ENCODE measurements around the gene TMEM266. TPM values are rescaled to one million over a fixed set of nuclear protein-coding genes. Genes with fewer than 3 reads are reported as not detected.

Gene TMEM266
- total RNA-seq, 1 donor from 2014 or later, result 8.1 TPM

DNA sequence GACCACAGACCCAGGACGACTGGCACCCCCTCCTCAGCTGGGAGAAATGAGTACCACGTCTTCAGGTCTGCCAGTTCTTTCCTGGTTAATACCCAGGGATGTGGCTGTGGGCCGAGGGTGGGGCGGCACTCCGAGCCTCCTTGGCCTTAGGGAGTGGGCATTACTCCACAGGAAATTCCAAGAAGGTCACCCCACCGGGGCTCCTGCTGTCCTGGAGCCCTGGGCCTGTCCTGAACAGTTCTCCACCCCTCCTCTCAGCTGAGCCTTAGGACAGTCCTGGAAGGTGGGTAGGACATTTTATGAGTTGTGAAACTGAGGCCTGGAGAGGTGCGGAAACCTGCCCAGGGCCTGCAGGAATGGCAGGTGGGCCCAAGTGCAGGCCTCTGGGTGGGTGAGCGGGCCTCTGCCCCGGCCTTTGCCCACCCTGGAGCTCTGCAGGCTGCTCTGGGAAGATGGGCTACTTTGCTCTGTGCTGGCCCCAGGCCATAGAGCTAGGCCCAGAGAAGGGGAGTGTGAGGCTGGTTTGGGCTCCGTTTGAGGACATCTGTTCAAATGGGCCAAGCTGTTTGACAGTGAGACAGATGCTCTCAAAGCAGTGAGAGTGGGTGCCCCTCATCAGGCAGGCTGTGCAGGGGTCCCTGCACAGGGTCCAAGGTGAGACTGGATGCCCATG lies 103.1 kb downstream of the TMEM266 start:
- no peak overlapping the region for H3K27ac Mint-ChIP-seq (ENCODE audit: unreplicated experiment)
- no peak overlapping the region for H3K4me3 Mint-ChIP-seq (ENCODE audit: unreplicated experiment)
- DNase-seq (ENCODE audit: low spot score), result no peak
- peaks cover 7% of the 10 kb centered on the region for H3K4me1 Mint-ChIP-seq (ENCODE audit: unreplicated experiment)
- peaks cover 10% of the 10 kb centered on the region for H3K27me3 Mint-ChIP-seq (ENCODE audit: unreplicated experiment)
- H3K9me3 Mint-ChIP-seq (ENCODE audit: unreplicated experiment), result no peaks in the 10 kb centered on the region
- TF ChIP-seq, protein P1, sequence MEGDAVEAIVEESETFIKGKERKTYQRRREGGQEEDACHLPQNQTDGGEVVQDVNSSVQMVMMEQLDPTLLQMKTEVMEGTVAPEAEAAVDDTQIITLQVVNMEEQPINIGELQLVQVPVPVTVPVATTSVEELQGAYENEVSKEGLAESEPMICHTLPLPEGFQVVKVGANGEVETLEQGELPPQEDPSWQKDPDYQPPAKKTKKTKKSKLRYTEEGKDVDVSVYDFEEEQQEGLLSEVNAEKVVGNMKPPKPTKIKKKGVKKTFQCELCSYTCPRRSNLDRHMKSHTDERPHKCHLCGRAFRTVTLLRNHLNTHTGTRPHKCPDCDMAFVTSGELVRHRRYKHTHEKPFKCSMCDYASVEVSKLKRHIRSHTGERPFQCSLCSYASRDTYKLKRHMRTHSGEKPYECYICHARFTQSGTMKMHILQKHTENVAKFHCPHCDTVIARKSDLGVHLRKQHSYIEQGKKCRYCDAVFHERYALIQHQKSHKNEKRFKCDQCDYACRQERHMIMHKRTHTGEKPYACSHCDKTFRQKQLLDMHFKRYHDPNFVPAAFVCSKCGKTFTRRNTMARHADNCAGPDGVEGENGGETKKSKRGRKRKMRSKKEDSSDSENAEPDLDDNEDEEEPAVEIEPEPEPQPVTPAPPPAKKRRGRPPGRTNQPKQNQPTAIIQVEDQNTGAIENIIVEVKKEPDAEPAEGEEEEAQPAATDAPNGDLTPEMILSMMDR (IDR thresholded peaks at IDR 0.05; ENCODE audit: unreplicated experiment), result no peak
- peaks cover 13% of the 10 kb centered on the region for H3K36me3 Mint-ChIP-seq (ENCODE audit: low read depth, unreplicated experiment)

DNA sequence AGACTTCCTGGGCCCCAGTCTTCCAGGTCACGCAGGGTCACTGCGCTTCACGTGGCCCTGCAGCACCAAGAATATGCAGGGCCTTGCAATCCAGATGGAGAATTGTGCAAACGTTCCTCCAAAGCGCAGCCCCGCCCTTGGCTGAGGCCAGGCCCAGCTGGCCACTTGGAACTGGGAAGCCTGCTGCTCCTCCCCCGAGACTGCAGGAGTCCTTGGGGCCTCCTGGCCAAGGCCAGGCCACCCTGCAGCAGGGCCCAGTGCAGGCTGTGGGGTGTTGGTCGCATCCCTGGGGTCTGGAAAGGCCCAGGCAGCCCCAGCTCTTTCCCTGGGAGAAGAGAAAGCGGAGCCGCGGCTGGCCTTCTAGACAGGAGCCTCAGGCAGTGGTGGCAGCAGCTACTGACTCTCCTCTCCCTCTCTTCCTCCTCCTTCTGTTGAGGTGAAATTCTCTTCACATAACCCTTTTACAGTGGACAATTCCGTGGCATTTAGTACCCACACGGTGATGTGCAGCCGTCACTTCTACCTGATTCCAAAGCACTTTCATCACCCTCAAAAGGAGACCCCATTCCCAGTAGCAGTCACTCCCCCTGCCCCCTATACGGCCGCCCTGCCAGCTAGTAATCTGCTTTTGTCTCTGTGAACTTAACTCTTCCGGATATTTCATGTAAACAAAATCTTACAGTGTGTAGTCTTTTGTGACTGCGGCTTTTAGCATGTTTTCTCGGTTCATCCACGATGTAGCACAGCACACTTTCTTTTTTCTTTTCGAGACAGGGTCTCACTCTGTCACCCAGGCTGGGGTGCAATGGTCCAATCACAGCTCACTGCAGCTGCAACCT lies 103.9 kb downstream of the TMEM266 start:
- Mint-ChIP-seq H3K4me3 (ENCODE audit: unreplicated experiment) (no peak overlapping the region), H3K9me3 (ENCODE audit: unreplicated experiment) (no peaks in the 10 kb centered on the region), H3K27ac (ENCODE audit: unreplicated experiment) (no peak overlapping the region), H3K27me3 (ENCODE audit: unreplicated experiment) (peaks cover 10% of the 10 kb centered on the region), H3K36me3 (ENCODE audit: low read depth, unreplicated experiment) (peaks cover 10% of the 10 kb centered on the region), H3K4me1 (ENCODE audit: unreplicated experiment) (peaks cover 7% of the 10 kb centered on the region)
- DNase-seq (ENCODE audit: low spot score), result no peak
- TF ChIP-seq, protein P1 (IDR thresholded peaks at IDR 0.05; ENCODE audit: unreplicated experiment), result no peak

- no peak for DNase-seq (ENCODE audit: low spot score)
- no peak overlapping the region for H3K27ac Mint-ChIP-seq (ENCODE audit: unreplicated experiment)
- H3K27me3 Mint-ChIP-seq (ENCODE audit: unreplicated experiment), result peaks cover 10% of the 10 kb centered on the region
- TF ChIP-seq, protein P1 (IDR thresholded peaks at IDR 0.05; ENCODE audit: unreplicated experiment), result no peak
- H3K4me1 Mint-ChIP-seq (ENCODE audit: unreplicated experiment), result peaks cover 12% of the 10 kb centered on the region
- no peak overlapping the region for H3K4me3 Mint-ChIP-seq (ENCODE audit: unreplicated experiment)
- H3K9me3 Mint-ChIP-seq (ENCODE audit: unreplicated experiment), result no peaks in the 10 kb centered on the region
- H3K36me3 Mint-ChIP-seq (ENCODE audit: low read depth, unreplicated experiment), result peaks cover 10% of the 10 kb centered on the region
Measured at GRCh38 chr15:76164602-76165001, 104.8 kb downstream of the TMEM266 start.

GRCh38 chr15:76165951-76166350 lies 106.2 kb downstream of the TMEM266 start:
- no peaks in the 10 kb centered on the region for H3K9me3 Mint-ChIP-seq (ENCODE audit: unreplicated experiment)
- DNase-seq (ENCODE audit: low spot score), result no peak
- H3K27ac Mint-ChIP-seq (ENCODE audit: unreplicated experiment), result no peak overlapping the region
- H3K36me3 Mint-ChIP-seq (ENCODE audit: low read depth, unreplicated experiment), result peaks cover 5% of the 10 kb centered on the region
- peaks cover 6% of the 10 kb centered on the region for H3K27me3 Mint-ChIP-seq (ENCODE audit: unreplicated experiment)
- TF ChIP-seq, protein P1 (IDR thresholded peaks at IDR 0.05; ENCODE audit: unreplicated experiment), result no peak
- no peak overlapping the region for H3K4me3 Mint-ChIP-seq (ENCODE audit: unreplicated experiment)
- H3K4me1 Mint-ChIP-seq (ENCODE audit: unreplicated experiment), result peaks cover 5% of the 10 kb centered on the region
